AG10803 (cell line): ENCODE data around the gene TMC4.
"Not testable (repeated sequence)": the region's sequence is repeated elsewhere in the genome, so short reads cannot be mapped to it uniquely, and the experiment has no call there.

Source experiments
- DNase-seq: peaks from one replicate; pipeline ENCODE4 v3.0.0; 2010; ENCODE audit warnings: low read depth
- H3K4me3 ChIP-seq: 2 replicates; pipeline ENCODE4 v1.5.1; 2011; ENCODE audit warnings: mild to moderate bottlenecking, low read length, control low read depth
- TF ChIP-seq, protein P1 (sequence below): conservative IDR thresholded peaks from 2 replicates; pipeline ENCODE4 v1.5.1; 2011; ENCODE audit warnings: mild to moderate bottlenecking, low read length, control low read depth, inconsistent platforms

The TMC4 gene

DNA sequence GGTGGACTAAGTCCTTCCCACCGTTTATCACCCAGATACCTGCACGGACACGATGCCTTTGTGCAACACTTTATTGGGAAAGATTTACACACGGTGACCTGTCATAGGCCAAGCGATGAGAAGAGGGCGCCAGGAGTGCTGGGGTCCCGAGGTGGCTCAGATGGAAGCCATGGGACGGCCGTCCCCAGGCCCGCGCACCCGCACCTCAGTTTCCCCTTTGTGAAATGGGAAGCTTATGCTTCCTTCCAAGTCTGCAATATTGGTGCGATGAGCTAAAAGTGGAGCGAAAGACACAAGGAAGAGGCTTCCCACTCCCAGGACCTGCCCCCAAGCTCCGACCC, 369 bp upstream of the TMC4 start:
- TF ChIP-seq, protein P1, sequence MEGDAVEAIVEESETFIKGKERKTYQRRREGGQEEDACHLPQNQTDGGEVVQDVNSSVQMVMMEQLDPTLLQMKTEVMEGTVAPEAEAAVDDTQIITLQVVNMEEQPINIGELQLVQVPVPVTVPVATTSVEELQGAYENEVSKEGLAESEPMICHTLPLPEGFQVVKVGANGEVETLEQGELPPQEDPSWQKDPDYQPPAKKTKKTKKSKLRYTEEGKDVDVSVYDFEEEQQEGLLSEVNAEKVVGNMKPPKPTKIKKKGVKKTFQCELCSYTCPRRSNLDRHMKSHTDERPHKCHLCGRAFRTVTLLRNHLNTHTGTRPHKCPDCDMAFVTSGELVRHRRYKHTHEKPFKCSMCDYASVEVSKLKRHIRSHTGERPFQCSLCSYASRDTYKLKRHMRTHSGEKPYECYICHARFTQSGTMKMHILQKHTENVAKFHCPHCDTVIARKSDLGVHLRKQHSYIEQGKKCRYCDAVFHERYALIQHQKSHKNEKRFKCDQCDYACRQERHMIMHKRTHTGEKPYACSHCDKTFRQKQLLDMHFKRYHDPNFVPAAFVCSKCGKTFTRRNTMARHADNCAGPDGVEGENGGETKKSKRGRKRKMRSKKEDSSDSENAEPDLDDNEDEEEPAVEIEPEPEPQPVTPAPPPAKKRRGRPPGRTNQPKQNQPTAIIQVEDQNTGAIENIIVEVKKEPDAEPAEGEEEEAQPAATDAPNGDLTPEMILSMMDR = no peak
- no peak for DNase-seq
- H3K4me3 ChIP-seq = no peak overlapping the region

DNA sequence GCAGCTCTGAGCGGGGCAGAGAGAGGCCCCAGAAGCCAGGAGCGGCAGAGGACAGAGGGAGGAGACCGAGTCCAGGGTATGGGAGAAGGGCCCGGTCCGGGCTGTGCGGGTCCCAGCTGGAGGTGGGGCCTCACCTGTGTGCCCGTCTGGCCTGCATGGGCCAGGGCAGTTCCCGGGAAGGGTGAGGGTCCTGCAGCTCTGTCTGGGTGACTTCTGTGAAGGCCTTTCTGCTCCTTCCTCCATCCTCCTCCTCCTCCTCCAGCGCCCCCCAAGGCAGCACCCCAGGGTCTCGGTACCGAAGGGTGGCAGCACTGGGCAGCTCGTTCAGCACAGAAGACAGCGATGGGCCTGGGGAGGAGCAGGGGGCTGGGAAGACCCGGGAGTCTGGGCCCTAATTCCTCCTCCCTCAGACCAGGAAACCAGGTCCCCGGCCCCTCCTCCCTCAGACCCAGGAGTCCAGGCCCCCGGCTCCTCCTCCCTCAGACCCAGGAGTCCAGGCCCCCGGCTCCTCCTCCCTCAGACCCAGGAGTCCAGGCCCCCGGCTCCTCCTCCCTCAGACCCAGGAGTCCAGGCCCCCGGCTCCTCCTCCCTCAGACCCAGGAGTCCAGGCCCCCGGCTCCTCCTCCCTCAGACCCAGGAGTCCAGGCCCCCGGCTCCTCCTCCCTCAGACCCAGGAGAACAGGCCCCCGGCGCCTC, 1.1 kb downstream of the TMC4 start:
- not testable (repeated sequence) for H3K4me3 ChIP-seq, DNase-seq

DNA sequence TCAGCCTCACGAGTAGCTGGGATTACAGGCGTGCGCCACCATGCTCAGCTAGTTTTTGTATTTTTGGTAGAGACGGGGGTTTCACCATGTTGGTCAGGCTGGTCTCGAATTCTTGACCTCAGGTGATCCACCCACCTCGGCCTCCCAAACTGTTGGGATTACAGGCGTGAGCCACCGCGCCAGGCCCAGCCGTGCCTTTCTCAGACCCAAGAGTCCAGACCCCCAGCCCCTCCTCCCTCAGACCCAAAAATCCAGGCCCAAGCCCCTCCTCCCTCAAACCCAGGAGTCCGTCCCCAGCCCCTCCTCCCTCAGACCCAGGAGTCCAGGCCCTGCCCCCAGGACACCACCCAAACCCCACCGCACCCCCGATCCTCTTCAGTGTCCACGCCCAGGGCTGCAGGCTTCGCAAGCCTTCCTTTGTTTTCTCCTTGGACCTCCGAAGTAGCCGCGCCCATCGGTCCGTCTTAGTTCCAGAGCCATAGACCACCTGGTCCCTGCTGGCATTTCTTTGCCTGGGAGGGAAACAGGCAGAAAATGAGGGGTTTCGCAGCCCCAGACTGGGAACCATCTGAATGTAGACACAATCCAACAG, 3.7 kb downstream of the TMC4 start:
- TF ChIP-seq, protein P1 = no peak
- no peak overlapping the region for H3K4me3 ChIP-seq
- DNase-seq = no peak

DNA sequence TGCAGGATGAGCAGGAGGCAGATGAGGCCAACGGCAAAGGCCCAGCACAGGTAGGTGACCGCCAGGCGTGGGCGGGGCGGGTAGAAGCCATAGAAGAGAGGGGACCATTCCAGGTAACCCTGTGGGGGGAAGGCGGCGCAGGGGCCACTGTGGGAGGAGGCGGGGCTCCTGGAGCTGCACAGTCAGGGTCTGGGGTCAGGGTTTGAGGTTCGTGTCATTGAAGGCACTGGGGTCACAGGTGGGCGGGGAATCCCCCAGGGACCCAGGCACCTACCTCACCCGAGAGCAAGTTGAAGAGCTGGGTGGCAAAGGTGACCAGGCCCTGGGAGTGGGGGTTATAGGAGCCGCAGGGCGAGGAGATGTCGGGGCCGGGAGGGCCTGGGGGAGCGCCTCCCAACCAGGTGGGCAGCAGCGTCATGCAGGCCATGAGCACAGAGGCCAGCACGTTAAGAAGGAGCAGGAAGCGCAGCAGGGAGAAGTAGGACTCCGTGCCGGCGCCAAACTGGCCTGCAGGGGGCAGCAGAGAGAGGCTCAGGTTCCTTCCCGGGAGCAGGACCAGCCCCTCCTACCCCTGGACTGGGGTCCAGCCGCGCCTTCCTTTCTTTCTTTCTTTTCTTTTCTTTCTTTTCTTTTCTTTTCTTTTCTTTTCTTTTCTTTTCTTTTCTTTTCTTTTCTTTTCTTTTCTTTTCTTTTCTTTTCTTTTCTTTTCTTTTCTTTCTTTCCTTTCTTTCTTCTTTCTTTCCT, 4.6 kb downstream of the TMC4 start:
- no peak overlapping the region for H3K4me3 ChIP-seq
- peak; percentile 76 for DNase-seq
- TF ChIP-seq, protein P1 = peak; percentile 81

DNA sequence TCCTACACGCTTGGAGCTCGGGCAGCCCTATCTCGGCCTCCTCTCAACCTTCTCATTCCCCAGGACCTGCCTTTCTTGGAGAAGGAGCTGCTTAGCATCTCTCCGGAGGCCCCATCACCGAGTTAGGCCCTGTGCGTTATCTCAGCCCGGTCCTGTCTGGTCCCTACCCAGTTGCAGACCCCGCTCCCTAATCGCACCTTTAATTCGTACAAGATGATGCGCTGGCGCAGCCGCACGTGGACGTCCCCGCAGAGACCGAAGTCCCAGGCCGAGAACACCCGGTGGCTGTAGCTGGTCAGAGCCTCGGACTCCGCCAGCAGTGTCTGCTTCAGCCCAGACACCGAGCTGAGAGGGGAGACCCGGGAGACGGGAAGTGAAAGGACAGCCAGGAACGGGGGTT, 7.7 kb downstream of the TMC4 start:
- TF ChIP-seq, protein P1 = no peak
- H3K4me3 ChIP-seq = no peak overlapping the region
- DNase-seq = no peak

DNA sequence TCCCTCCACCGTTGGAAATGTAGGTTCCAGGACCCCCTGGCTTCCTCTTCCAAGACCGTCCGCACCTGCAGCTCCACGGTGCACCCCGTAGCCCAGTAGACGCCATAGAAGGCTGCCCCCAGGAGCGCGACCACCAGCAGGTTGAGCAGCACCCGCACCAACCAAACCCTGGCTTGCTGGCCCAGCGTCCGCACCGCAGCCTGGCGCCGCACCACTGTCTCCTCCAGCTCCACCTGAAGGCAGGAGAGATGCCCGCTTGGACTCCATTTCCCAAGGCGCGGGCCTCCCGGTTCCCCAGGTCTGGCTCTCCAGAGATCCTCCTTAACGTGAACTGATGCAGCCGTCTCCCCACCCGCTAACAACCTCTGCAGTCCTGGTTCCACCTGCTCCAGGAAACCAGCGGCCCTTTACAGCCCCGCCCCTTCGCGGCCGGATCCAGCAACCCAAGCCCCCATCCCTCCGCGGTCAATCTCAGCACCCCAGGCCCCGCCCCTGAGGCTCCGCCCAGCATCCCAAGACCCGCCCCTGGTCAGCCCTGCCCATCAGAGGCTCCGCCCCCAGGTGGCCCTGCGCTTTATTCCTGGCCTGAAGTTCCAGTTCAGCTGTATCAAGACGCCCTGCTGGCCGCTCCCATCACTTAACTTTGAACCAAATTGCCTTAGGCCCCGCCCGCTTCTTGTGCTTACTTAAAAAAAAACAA, 8.4 kb downstream of the TMC4 start:
- TF ChIP-seq, protein P1 = no peak
- DNase-seq = no peak
- H3K4me3 ChIP-seq = no peak overlapping the region

DNA sequence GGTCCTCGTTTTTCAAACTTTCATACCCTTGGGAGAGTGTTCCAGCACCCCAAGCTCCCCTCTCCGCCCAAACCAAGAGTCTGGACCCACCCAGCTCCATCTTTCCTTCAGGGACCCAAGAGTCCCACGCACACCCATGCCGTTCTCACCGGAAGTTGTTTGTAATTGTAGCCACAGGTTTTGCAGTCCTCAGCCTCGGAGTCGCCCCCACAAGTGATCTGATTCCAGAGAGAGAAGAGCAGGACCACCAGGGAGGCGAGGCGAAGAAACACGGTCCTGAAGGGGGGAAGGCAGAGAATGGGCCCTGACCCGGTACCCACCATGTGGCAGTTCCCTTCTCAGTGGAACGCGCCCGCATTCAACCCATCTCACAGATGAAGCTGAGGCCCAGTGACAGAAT, 10.1 kb downstream of the TMC4 start:
- no peak for DNase-seq
- H3K4me3 ChIP-seq = peak overlapping the region; percentile 65
- TF ChIP-seq, protein P1 = no peak
